Spleen (tissue), 11 donors: ENCODE results near the gene SEL1L3. TPM values are rescaled to one million over a fixed set of nuclear protein-coding genes. Genes with fewer than 3 reads are reported as not detected.

ENCODE experiments used
- DNase-seq: peaks from one replicate; pipeline ENCODE4 v3.0.0-alpha.2; 2020
- H3K27ac ChIP-seq, 8 donors: fragments of 200-600 bp; sonication (generic) in 7 of 8; 1 replicate in 4 of 8; 2 replicates in 4 of 8; pipeline versions ENCODE4 v1.5.0 to v1.8.0; 2016 to 2021; ENCODE audit warnings: inconsistent platforms in 4 of 8, mild to moderate bottlenecking in 4 of 8, moderate library complexity in 1 of 8
- H3K27me3 ChIP-seq, 7 donors: fragments of 200-600 bp; sonication (generic) in 6 of 7; replicated peaks in 1 of 7; 1 replicate in 4 of 7; 2 replicates in 3 of 7; pipeline versions ENCODE4 v1.5.0 to v1.8.0; 2016 to 2021; ENCODE audit warnings: inconsistent platforms in 3 of 7, mild to moderate bottlenecking in 1 of 7
- H3K36me3 ChIP-seq, 6 donors: fragments of 200-600 bp; sonication (generic) in 5 of 6; 1 replicate in 4 of 6; 2 replicates in 2 of 6; pipeline versions ENCODE4 v1.5.0 to v1.8.0; 2016 to 2021; ENCODE audit warnings: inconsistent platforms in 2 of 6
- H3K4me1 ChIP-seq, 6 donors: fragments of 200-600 bp; sonication (generic) in 5 of 6; 1 replicate in 3 of 6; 2 replicates in 3 of 6; pipeline versions ENCODE4 v1.5.0 to v1.8.0; 2016 to 2021; ENCODE audit warnings: inconsistent platforms in 3 of 6
- H3K4me3 ChIP-seq, 8 donors: fragments of 200-600 bp; sonication (generic) in 7 of 8; 1 replicate in 4 of 8; 2 replicates in 4 of 8; pipeline versions ENCODE4 v1.5.0 to v1.8.0; 2016 to 2021; ENCODE audit warnings: inconsistent platforms in 4 of 8, mild to moderate bottlenecking in 4 of 8, moderate library complexity in 2 of 8
- H3K9me3 ChIP-seq, 8 donors: fragments of 200-600 bp; sonication (generic) in 7 of 8; 1 replicate in 4 of 8; 2 replicates in 4 of 8; pipeline versions ENCODE4 v1.5.0 to v1.8.0; 2016 to 2021; ENCODE audit warnings: inconsistent platforms in 4 of 8
- CTCF ChIP-seq, 11 experiments: fragments of 200-600 bp in 7 of 11; fragments of 450-650 bp in 4 of 11; sonication (generic) in 4 of 11; IDR thresholded peaks in 8 of 11; conservative IDR thresholded peaks in 3 of 11; 1 replicate in 7 of 11; 2 replicates in 4 of 11; pipeline versions ENCODE4 v1.4.0 to v1.8.0; 2016 to 2021; ENCODE audit warnings: antibody characterized with exemption in 11 of 11, inconsistent platforms in 4 of 11, mild to moderate bottlenecking in 1 of 11
- POLR2A ChIP-seq, 3 donors: fragments of 450-650 bp; IDR thresholded peaks; one replicate each; pipeline ENCODE4 v1.5.1; 2017; ENCODE audit warnings: antibody characterized with exemption in 3 of 3, mild to moderate bottlenecking in 1 of 3
- POLR2AphosphoS5 ChIP-seq, 3 donors: sonication (generic); formaldehyde crosslinking; IDR thresholded peaks; one replicate each; pipeline ENCODE4 v1.5.1; 2017; ENCODE audit warnings: antibody characterized with exemption in 3 of 3
- WGBS, 5 donors: extraction: QIAGEN DNeasy Blood & Tissue Kit in 3 of 5; methylation state at CpG; one replicate each; pipeline versions ENCODE4 v1.1.5 to v1.1.7; 2013 to 2018; 5-methylcytosine and 5-hydroxymethylcytosine counted together
- intact Hi-C: fragments of 100-400 bp; cut with DNase I; formaldehyde crosslinking; loops from one replicate; pipeline ENCODE4 v1.15.0; 2023; ENCODE audit warnings: low total_unique reads
- polyA plus RNA-seq, 3 donors: library from polyadenylated mRNA; stranded (reverse); fragments of 200-250 nt; gene quantifications; one replicate each; pipeline ENCODE4 v1.2.1, GENCODE V29; 2013
- total RNA-seq, 7 donors: library from RNA; depleted of rRNA in 3 of 7; stranded (reverse); fragments of >200 nt in 3 of 7; fragmentation: NEBNext Ultra II Directional in 4 of 7; extraction: Animal tissue kit (Norgen Biotek cat#: 25700) in 4 of 7; gene quantifications; one replicate each; pipeline versions ENCODE4 v1.1.0 to v1.2.1, GENCODE V29; 2016 to 2021
- donor health status: healthy with polysubstance abuse.
- donor health status: DM: no; HTN: no; CAD: no; lungs with moderate emphysema.
- donor health status: DM: no; HTN: no; CAD: no.
- donor health status: Bipolar disorder and iron deficiency.
- donor health status: healthy.
- donor health status: DM: no; HTN: no; CAD: no.
- donor health status: DM: yes; HTN: yes; CAD: no.

The SEL1L3 gene
- total and polyA plus RNA-seq, 10 donors, result 59.0 to 319 (median 127) TPM

- WGBS, 5 donors, result 80 to 92% (median 86%) methylated on average over 8 of the region's 8 CpGs
- Histone ChIP-seq H3K27ac (no peak overlapping the region), H3K9me3 (no peaks in the 10 kb centered on the region), H3K27me3 (no peaks in the 10 kb centered on the region), H3K36me3 (peaks cover 0 to 79% (median 2%) of the 10 kb centered on the region in 6 donors), H3K4me3 (no peak overlapping the region), H3K4me1 (peaks cover 13 to 42% (median 18%) of the 10 kb centered on the region in 6 donors)
- DNase-seq, result no peak
- intact Hi-C loops, result no loop called here
- TF ChIP-seq CTCF (IDR thresholded peaks at IDR 0.05 in 8 of 11, conservative IDR thresholded peaks at IDR 0.05 in 3 of 11) (no peak), POLR2A (IDR thresholded peaks at IDR 0.05) (no peak), POLR2AphosphoS5 (IDR thresholded peaks at IDR 0.05) (no peak)
Observed at GRCh38 chr4:25838526-25838925, 24.3 kb downstream of the SEL1L3 start.

- intact Hi-C loops, result no loop called here
- peaks cover 0 to 89% (median 14%) of the 10 kb centered on the region in 6 donors for H3K36me3 ChIP-seq
- 92 to 95% (median 94%) methylated on average over 4 of the region's 4 CpGs for WGBS, 5 donors
- H3K27ac ChIP-seq, result no peak overlapping the region
- H3K4me3 ChIP-seq, result no peak overlapping the region
- H3K9me3 ChIP-seq, result no peaks in the 10 kb centered on the region
- no peak for DNase-seq
- TF ChIP-seq POLR2AphosphoS5 (IDR thresholded peaks at IDR 0.05) (no peak), POLR2A (IDR thresholded peaks at IDR 0.05) (no peak), CTCF (IDR thresholded peaks at IDR 0.05 in 8 of 11, conservative IDR thresholded peaks at IDR 0.05 in 3 of 11) (no peak)
- H3K4me1 ChIP-seq, result peaks cover 4 to 28% (median 4%) of the 10 kb centered on the region in 6 donors
- H3K27me3 ChIP-seq, result no peaks in the 10 kb centered on the region
Observed at GRCh38 chr4:25837107-25837506, 25.7 kb downstream of the SEL1L3 start.

GRCh38 chr4:25835384-25835783 lies 27.4 kb downstream of the SEL1L3 start:
- no peaks in the 10 kb centered on the region for H3K9me3 ChIP-seq
- peaks cover 0 to 90% (median 20%) of the 10 kb centered on the region in 6 donors for H3K36me3 ChIP-seq
- H3K27ac ChIP-seq, result no peak overlapping the region
- 52 to 75% (median 67%) methylated on average over 1 of the region's 1 CpG for WGBS, 5 donors
- intact Hi-C loops, result no loop called here
- no peak for DNase-seq
- H3K4me3 ChIP-seq, result no peak overlapping the region
- no peak for TF ChIP-seq POLR2A (IDR thresholded peaks at IDR 0.05)
- no peaks in the 10 kb centered on the region for H3K27me3 ChIP-seq
- H3K4me1 ChIP-seq, result peaks cover 0 to 13% (median 0%) of the 10 kb centered on the region in 6 donors

- intact Hi-C loops, result no loop called here
- Histone ChIP-seq H3K36me3 (peaks cover 0 to 93% (median 24%) of the 10 kb centered on the region in 6 donors), H3K4me3 (no peak overlapping the region), H3K27me3 (no peaks in the 10 kb centered on the region), H3K27ac (no peak overlapping the region), H3K9me3 (no peaks in the 10 kb centered on the region), H3K4me1 (peaks cover 0 to 11% (median 0%) of the 10 kb centered on the region in 6 donors)
- no peak for DNase-seq
- WGBS, 5 donors, result 84 to 90% (median 90%) methylated on average over 5 of the region's 5 CpGs
- TF ChIP-seq CTCF (IDR thresholded peaks at IDR 0.05 in 8 of 11, conservative IDR thresholded peaks at IDR 0.05 in 3 of 11), result no peak
- no peak for TF ChIP-seq POLR2A (IDR thresholded peaks at IDR 0.05)
- no peak for TF ChIP-seq POLR2AphosphoS5 (IDR thresholded peaks at IDR 0.05)
Observed at GRCh38 chr4:25834411-25835107, 28.2 kb downstream of the SEL1L3 start.
